Upper lobe of left lung (tissue), 6 donors: ENCODE data around the gene KHNYN. TPM values are rescaled to one million over a fixed set of nuclear protein-coding genes. Genes with fewer than 3 reads are reported as not detected.

Experiments
- ATAC-seq, 2 donors: fragments of 200-7000 bp; cut with Tn5 transposase; one replicate each; pipeline ENCODE4 v1.9.1; 2022; ENCODE audit warnings: mild to moderate bottlenecking in 2 of 2, moderate library complexity in 2 of 2; ENCODE audit not compliant: low FRiP score in 2 of 2
- DNase-seq, 2 donors: peaks; one replicate each; pipeline ENCODE4 v3.0.0-alpha.2; 2019 to 2020
- H3K27ac ChIP-seq, 4 donors: fragments of 200-600 bp; sonication (generic); one replicate each; pipeline ENCODE4 v1.5.1; 2016 to 2019
- H3K27me3 ChIP-seq, 4 donors: fragments of 200-600 bp; sonication (generic); one replicate each; pipeline ENCODE4 v1.5.1; 2017 to 2019
- H3K36me3 ChIP-seq, 4 donors: fragments of 200-600 bp; sonication (generic); one replicate each; pipeline ENCODE4 v1.5.1; 2016 to 2019
- H3K4me1 ChIP-seq, 4 donors: fragments of 200-600 bp; sonication (generic); one replicate each; pipeline ENCODE4 v1.5.1; 2018 to 2019
- H3K4me3 ChIP-seq, 4 donors: fragments of 200-600 bp; sonication (generic); one replicate each; pipeline ENCODE4 v1.5.1; 2017 to 2019; ENCODE audit warnings: mild to moderate bottlenecking in 2 of 4, moderate library complexity in 1 of 4
- H3K9me3 ChIP-seq, 4 donors: fragments of 200-600 bp; sonication (generic); one replicate each; pipeline ENCODE4 v1.5.1; 2018 to 2019
- EP300 ChIP-seq, 4 donors: sonication (generic); formaldehyde crosslinking; IDR thresholded peaks; one replicate each; pipeline ENCODE4 v1.5.1; 2017; ENCODE audit warnings: antibody characterized with exemption in 4 of 4, control low read depth in 2 of 4
- POLR2A ChIP-seq, 4 donors: fragments of 450-650 bp; IDR thresholded peaks; one replicate each; pipeline ENCODE4 v1.5.1; 2016 to 2017; ENCODE audit warnings: antibody characterized with exemption in 4 of 4, mild to moderate bottlenecking in 2 of 4
- POLR2AphosphoS5 ChIP-seq, 2 donors: sonication (generic); formaldehyde crosslinking; IDR thresholded peaks; one replicate each; pipeline ENCODE4 v1.5.1; 2017; ENCODE audit warnings: antibody characterized with exemption in 2 of 2
- WGBS, 2 donors: methylation state at CpG; one replicate each; pipeline ENCODE4 v1.1.5; 2017 to 2018; 5-methylcytosine and 5-hydroxymethylcytosine counted together
- total RNA-seq, 6 donors: library from RNA; depleted of rRNA in 4 of 6; stranded (reverse); fragments of >200 nt in 4 of 6; gene quantifications; one replicate each; pipeline versions ENCODE4 v1.1.0 to v1.2.1, GENCODE V29; 2016 to 2021
- TF ChIP-seq, protein P1 (sequence below), 6 experiments: fragments of 450-650 bp in 4 of 6; fragments of 200-600 bp in 2 of 6; sonication (generic) in 2 of 6; IDR thresholded peaks; one replicate each; pipeline ENCODE4 v1.5.1; 2016 to 2019; ENCODE audit warnings: antibody characterized with exemption in 6 of 6
- donor health status: DM: no; HTN: no; CAD: no; lungs with moderate emphysema.
- donor health status: DM: no; HTN: yes; CAD: no; lungs with severe emphysema.

Gene KHNYN
- total RNA-seq, 6 donors from 2014 or later, result 43.9 to 136 (median 66.4) TPM

DNA sequence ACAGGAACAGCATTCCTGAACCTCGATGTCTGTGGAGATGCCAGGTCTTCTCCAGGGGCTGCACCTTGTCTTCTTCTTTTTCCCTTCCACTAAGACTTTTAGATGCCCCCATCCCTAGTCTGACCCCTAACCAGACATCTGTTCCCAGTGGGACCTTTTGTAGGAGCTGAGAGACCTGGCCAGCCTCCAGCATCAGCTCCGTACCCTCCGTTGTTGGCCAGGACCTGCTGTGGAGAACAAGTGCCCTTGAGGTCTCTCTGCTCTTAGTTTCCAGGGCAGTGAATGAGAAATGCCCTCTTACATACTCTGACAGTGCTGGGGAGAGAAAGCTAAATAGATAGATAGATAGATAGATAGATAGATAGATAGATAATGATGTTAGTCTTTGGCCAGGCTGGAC lies 29.6 kb downstream of the KHNYN start:
- Histone ChIP-seq H3K4me1 (no peaks in the 10 kb centered on the region), H3K27ac (no peak overlapping the region), H3K9me3 (no peaks in the 10 kb centered on the region), H3K4me3 (no peak overlapping the region), H3K27me3 (no peaks in the 10 kb centered on the region), H3K36me3 (no peaks in the 10 kb centered on the region)
- TF ChIP-seq POLR2AphosphoS5 (IDR thresholded peaks at IDR 0.05), result no peak
- no peak for TF ChIP-seq POLR2A (IDR thresholded peaks at IDR 0.05)
- no peak for ATAC-seq
- WGBS, 2 donors, result 85 to 90% methylated on average over 3 of the region's 3 CpGs
- no peak for DNase-seq

DNA sequence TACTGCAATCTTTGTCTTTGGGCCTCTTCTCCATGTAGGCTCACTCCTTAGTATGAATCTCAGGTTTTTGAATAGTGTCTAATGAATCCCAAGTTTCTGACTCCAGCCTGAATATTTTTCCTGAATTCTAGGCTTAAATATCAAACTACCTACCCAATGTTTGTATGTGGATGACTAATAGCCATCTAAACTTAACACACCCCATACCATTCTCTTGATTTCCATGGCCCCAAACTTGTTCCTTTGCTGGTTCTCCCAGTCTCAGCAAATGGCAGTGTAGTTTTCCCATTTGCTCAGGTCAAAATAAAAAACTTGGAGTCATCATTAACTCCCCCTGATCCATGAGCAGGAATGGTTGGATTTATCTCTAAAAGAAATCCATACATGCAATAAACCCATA lies 31.6 kb downstream of the KHNYN start:
- H3K9me3 ChIP-seq, result no peaks in the 10 kb centered on the region
- no peak for ATAC-seq
- DNase-seq, result no peak
- H3K4me1 ChIP-seq, result no peaks in the 10 kb centered on the region
- H3K36me3 ChIP-seq, result no peaks in the 10 kb centered on the region
- H3K27me3 ChIP-seq, result no peaks in the 10 kb centered on the region
- H3K27ac ChIP-seq, result no peak overlapping the region
- no peak overlapping the region for H3K4me3 ChIP-seq
- no peak for TF ChIP-seq POLR2A (IDR thresholded peaks at IDR 0.05)
- TF ChIP-seq, protein P1, sequence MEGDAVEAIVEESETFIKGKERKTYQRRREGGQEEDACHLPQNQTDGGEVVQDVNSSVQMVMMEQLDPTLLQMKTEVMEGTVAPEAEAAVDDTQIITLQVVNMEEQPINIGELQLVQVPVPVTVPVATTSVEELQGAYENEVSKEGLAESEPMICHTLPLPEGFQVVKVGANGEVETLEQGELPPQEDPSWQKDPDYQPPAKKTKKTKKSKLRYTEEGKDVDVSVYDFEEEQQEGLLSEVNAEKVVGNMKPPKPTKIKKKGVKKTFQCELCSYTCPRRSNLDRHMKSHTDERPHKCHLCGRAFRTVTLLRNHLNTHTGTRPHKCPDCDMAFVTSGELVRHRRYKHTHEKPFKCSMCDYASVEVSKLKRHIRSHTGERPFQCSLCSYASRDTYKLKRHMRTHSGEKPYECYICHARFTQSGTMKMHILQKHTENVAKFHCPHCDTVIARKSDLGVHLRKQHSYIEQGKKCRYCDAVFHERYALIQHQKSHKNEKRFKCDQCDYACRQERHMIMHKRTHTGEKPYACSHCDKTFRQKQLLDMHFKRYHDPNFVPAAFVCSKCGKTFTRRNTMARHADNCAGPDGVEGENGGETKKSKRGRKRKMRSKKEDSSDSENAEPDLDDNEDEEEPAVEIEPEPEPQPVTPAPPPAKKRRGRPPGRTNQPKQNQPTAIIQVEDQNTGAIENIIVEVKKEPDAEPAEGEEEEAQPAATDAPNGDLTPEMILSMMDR (IDR thresholded peaks at IDR 0.05), result no peak
- TF ChIP-seq POLR2AphosphoS5 (IDR thresholded peaks at IDR 0.05), result no peak
- TF ChIP-seq EP300 (IDR thresholded peaks at IDR 0.05), result no peak

DNA sequence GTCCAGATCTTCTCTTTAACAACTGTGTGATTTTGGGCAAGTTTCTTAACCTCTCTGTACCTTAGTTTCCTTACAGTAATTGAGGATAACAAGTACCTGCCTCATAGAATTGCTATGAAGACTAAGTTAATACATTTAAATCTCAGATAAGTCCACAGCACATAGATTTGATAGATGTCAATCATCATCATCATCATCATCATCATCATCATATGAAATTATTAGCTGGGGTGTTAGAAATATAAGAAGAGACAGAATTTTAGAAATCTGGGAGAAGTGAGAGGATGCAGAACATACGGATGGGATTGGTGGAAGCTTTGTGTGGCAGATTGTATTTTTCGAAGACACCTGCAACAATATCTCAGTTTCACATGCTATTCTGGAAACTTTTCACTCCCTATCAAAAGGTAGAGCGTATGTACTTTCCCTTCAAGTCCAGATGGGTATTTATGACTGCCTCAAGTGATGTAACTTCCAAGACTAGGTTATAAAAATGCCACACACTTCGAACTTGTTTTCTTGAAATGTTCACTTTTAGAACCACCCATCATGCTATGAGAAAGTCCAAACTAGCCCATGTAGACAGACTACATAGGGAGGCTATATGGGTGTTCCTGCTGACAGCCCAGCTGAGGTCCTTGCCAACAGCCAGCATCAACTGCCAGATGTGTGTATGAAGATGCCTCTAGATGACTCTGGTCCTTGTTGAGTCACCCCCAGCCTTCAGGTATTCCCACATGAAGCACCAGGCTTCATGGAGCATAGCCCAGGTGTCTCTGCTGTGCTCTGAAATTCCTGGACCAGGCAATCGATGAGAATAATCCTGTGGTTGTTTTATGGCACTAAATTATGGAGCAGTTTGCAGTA lies 33.5 kb downstream of the KHNYN start:
- 52 to 64% methylated on average over 5 of the region's 5 CpGs for WGBS, 2 donors
- H3K36me3 ChIP-seq, result no peaks in the 10 kb centered on the region

DNA sequence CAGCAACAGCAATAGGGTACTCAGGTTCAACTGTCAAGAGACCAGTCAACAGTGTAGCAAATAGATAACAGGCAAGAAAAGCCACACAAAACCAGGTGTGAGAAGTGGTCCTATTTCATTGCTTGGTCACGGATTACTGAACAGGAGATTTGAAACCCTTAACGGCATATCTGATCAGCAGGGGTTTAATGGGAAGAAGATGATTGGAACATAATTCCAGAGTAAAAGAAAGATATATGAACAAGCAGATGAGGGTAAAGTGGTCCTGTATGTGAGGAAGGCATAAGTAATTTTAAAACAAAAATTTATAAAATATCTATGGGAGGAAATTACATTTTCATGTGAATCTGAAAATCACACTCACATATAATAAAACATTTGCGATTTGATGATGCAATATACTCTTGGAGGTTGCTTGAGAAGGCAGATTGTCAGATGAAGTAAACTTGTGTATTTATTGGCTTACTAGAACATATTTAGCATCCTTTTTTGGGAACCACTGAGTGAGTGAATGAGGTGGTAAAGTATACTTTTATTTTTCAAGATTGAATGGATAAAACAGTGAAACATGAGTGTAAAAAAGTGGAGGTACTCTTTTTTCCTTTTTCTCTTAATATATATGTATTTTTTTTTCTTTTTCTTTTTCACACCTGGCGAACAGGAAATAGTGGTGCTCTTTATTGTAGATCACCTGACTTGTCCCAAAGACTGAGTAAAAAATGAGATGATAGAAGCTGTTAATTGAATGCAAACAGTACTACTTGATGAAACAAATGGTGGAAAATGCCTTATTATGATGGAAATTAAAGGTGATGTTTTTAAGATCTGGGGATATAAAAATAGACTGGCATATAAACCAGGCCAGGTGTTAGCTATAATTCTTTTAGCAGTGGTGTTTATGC lies 34.4 kb downstream of the KHNYN start:
- Histone ChIP-seq H3K27me3 (no peaks in the 10 kb centered on the region), H3K27ac (no peak overlapping the region), H3K4me3 (no peak overlapping the region), H3K4me1 (no peaks in the 10 kb centered on the region), H3K9me3 (no peaks in the 10 kb centered on the region), H3K36me3 (no peaks in the 10 kb centered on the region)
- 68 to 84% methylated on average over 4 of the region's 4 CpGs for WGBS, 2 donors
- DNase-seq (no peak), ATAC-seq (no peak)
- TF ChIP-seq POLR2A (IDR thresholded peaks at IDR 0.05) (no peak), EP300 (IDR thresholded peaks at IDR 0.05) (no peak), POLR2AphosphoS5 (IDR thresholded peaks at IDR 0.05) (no peak)
- TF ChIP-seq, protein P1 (IDR thresholded peaks at IDR 0.05), result no peak

More for the DNA sequence above, 33.5 kb downstream of the KHNYN start:
- ATAC-seq, result no peak
- H3K27me3 ChIP-seq, result no peaks in the 10 kb centered on the region
- H3K4me1 ChIP-seq, result no peaks in the 10 kb centered on the region
- H3K9me3 ChIP-seq, result no peaks in the 10 kb centered on the region
- no peak overlapping the region for H3K27ac ChIP-seq
- no peak overlapping the region for H3K4me3 ChIP-seq
- TF ChIP-seq POLR2AphosphoS5 (IDR thresholded peaks at IDR 0.05) (no peak), POLR2A (IDR thresholded peaks at IDR 0.05) (no peak), EP300 (IDR thresholded peaks at IDR 0.05) (no peak)
- TF ChIP-seq, protein P1 (IDR thresholded peaks at IDR 0.05), result no peak
- DNase-seq, result no peak

DNA sequence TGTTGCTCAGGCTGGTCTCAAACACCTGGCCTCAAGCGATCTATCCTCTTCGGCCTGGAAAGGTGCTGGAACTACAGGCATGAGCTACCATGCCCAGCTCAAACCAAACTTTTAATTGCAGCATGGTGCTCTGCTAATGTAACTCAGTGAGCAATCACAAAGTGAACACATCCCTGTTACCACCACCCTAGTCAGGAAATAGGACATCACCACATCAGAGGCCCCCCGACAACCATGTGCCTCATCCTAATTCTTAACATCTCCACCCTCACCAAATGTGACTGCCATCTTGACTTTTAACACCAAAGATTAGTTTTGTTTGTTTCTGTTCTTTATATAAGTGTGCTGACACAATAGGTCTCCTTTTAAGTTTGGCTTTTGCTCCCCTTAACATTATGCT lies 35.6 kb downstream of the KHNYN start:
- TF ChIP-seq, protein P1 (IDR thresholded peaks at IDR 0.05), result no peak
- TF ChIP-seq POLR2AphosphoS5 (IDR thresholded peaks at IDR 0.05), result no peak
- no peak for TF ChIP-seq EP300 (IDR thresholded peaks at IDR 0.05)
- no peak for TF ChIP-seq POLR2A (IDR thresholded peaks at IDR 0.05)
- Histone ChIP-seq H3K4me3 (no peak overlapping the region), H3K36me3 (no peaks in the 10 kb centered on the region), H3K4me1 (no peaks in the 10 kb centered on the region), H3K27ac (no peak overlapping the region), H3K9me3 (no peaks in the 10 kb centered on the region), H3K27me3 (no peaks in the 10 kb centered on the region)
- DNase-seq (no peak), ATAC-seq (no peak)
- WGBS, 2 donors, result 86 to 98% methylated on average over 3 of the region's 3 CpGs
